ENCODE measurements around the gene STK17B. TPM values are rescaled to one million over a fixed set of nuclear protein-coding genes. Genes with fewer than 3 reads are reported as not detected.

Gene STK17B
- polyA plus RNA-seq, 3 donors, result 171 to 296 (median 244) TPM

DNA sequence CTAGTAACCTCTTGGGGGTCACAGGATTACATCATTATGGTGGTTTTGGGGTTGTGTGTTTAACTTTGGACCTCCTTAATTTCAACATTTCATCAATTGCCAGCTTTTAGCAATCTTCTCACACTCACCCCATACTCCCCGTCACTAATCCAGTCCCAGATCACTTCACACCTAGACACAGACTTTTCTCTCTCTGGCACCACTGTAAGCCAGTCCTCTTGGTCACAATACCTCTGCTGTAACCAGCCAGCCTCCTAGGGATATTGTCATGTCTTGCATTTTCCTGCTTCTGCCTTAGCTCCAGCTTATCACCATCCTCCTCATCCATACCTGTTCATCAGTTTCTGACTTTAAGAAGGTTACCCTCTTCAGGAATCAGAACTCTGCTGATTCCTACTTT lies 1.6 kb upstream of the STK17B start:
- Histone ChIP-seq H3K9ac (ENCODE audit: insufficient read depth, low read length, poor library complexity, severe bottlenecking) (no peak overlapping the region), H3K4me1 (ENCODE audit: control insufficient read depth in 1 of 2, insufficient read depth in 2 of 2, low read length in 2 of 2) (peaks cover 8 to 12% of the 10 kb centered on the region in 2 donors), H2AFZ (ENCODE audit: insufficient read depth, low read depth, low read length, poor library complexity, severe bottlenecking) (no peak overlapping the region), H3K27ac (ENCODE audit: low read depth in 1 of 2, low read length in 2 of 2) (no peak overlapping the region), H4K20me1 (ENCODE audit: insufficient read depth, low read length) (peaks cover 34% of the 10 kb centered on the region), H3K79me2 (ENCODE audit: insufficient read depth, low read length) (peaks cover 35% of the 10 kb centered on the region), H3K36me3 (replicated peaks in 1 of 2; ENCODE audit: control insufficient read depth in 1 of 2, insufficient read depth in 2 of 2, low read length in 2 of 2) (no peaks in the 10 kb centered on the region), H3K4me2 (replicated peaks; ENCODE audit: extremely low read depth, low read length, poor library complexity, severe bottlenecking) (no peak overlapping the region), H3K4me3 (replicated peaks in 1 of 3; ENCODE audit: low read depth in 2 of 3, low read length in 3 of 3) (no peak overlapping the region), H3K9me3 (replicated peaks in 1 of 2; ENCODE audit: control insufficient read depth in 1 of 2, insufficient read depth in 1 of 2, low read length in 2 of 2) (no peaks in the 10 kb centered on the region), H3K27me3 (ENCODE audit: control insufficient read depth in 2 of 2, insufficient read depth in 2 of 2, low read length in 2 of 2) (peaks cover 0 to 3% of the 10 kb centered on the region in 2 donors)
- Mint-ChIP-seq H3K4me3 (peak overlapping the region in 1 of 2 donors; percentile 47), H3K4me1 (peaks cover 27% of the 10 kb centered on the region), H3K27me3 (ENCODE audit: low read depth in 3 of 3) (peaks cover 0 to 4% (median 3%) of the 10 kb centered on the region in 3 donors), H3K9me3 (peaks cover 0 to 4% (median 0%) of the 10 kb centered on the region in 7 donors), H3K27ac (peak overlapping the region in 1 of 7 donors; percentile 3), H3K36me3 (peaks cover 18 to 24% of the 10 kb centered on the region in 2 donors)
- 83% methylated on average over 1 of the region's 1 CpG for WGBS (ENCODE audit: insufficient coverage)
- TF ChIP-seq, protein P1, sequence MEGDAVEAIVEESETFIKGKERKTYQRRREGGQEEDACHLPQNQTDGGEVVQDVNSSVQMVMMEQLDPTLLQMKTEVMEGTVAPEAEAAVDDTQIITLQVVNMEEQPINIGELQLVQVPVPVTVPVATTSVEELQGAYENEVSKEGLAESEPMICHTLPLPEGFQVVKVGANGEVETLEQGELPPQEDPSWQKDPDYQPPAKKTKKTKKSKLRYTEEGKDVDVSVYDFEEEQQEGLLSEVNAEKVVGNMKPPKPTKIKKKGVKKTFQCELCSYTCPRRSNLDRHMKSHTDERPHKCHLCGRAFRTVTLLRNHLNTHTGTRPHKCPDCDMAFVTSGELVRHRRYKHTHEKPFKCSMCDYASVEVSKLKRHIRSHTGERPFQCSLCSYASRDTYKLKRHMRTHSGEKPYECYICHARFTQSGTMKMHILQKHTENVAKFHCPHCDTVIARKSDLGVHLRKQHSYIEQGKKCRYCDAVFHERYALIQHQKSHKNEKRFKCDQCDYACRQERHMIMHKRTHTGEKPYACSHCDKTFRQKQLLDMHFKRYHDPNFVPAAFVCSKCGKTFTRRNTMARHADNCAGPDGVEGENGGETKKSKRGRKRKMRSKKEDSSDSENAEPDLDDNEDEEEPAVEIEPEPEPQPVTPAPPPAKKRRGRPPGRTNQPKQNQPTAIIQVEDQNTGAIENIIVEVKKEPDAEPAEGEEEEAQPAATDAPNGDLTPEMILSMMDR (IDR thresholded peaks at IDR 0.05), result no peak
- no peak for DNase-seq
- intact Hi-C loops (cut with micrococcal nuclease), result loop anchor here (5.0 kb wide), 3 partner anchors 34 to 94 kb away; no protein-coding TSS in a partner anchor

DNA sequence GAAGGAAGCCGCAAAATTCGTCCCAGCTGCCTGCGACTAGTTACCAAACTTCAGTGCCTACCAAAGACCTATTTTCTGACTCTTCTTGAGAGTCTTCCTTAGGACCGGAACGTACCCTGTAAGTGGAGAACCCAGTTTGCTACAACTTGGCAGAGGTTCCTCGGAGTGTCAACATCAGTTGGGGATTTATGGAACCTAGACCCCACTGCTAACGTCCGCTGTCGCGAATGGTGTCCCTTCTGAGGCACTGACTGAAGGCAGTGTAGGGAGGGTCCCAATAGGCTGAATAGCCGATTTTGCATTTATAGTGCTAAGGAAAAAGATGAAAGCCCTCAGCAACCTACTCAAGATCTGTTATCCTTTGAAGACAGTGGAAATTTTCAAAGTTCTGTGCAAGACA lies 568 bp upstream of the STK17B start:
- Mint-ChIP-seq H3K27me3 (ENCODE audit: low read depth in 3 of 3) (peaks cover 0 to 4% (median 3%) of the 10 kb centered on the region in 3 donors), H3K27ac (peak overlapping the region; percentile 42 to 92 (median 63)), H3K4me1 (peaks cover 27% of the 10 kb centered on the region), H3K4me3 (peak overlapping the region; percentile 72 to 87), H3K36me3 (peaks cover 28 to 31% of the 10 kb centered on the region in 2 donors), H3K9me3 (peaks cover 0 to 4% (median 0%) of the 10 kb centered on the region in 7 donors)
- Histone ChIP-seq H3K27ac (ENCODE audit: low read depth in 1 of 2, low read length in 2 of 2) (peak overlapping the region in 1 of 2 donors; percentile 64), H2AFZ (ENCODE audit: insufficient read depth, low read depth, low read length, poor library complexity, severe bottlenecking) (peak overlapping the region; percentile 70), H3K79me2 (ENCODE audit: insufficient read depth, low read length) (peaks cover 45% of the 10 kb centered on the region), H3K4me2 (replicated peaks; ENCODE audit: extremely low read depth, low read length, poor library complexity, severe bottlenecking) (peak overlapping the region; percentile 86), H3K4me3 (replicated peaks in 1 of 3; ENCODE audit: low read depth in 2 of 3, low read length in 3 of 3) (peak overlapping the region; percentile 52 to 93 (median 67)), H3K9me3 (replicated peaks in 1 of 2; ENCODE audit: control insufficient read depth in 1 of 2, insufficient read depth in 1 of 2, low read length in 2 of 2) (no peaks in the 10 kb centered on the region), H4K20me1 (ENCODE audit: insufficient read depth, low read length) (peaks cover 44% of the 10 kb centered on the region), H3K4me1 (ENCODE audit: control insufficient read depth in 1 of 2, insufficient read depth in 2 of 2, low read length in 2 of 2) (peaks cover 12 to 13% of the 10 kb centered on the region in 2 donors), H3K27me3 (ENCODE audit: control insufficient read depth in 2 of 2, insufficient read depth in 2 of 2, low read length in 2 of 2) (peaks cover 0 to 3% of the 10 kb centered on the region in 2 donors), H3K9ac (ENCODE audit: insufficient read depth, low read length, poor library complexity, severe bottlenecking) (peak overlapping the region; percentile 44), H3K36me3 (replicated peaks in 1 of 2; ENCODE audit: control insufficient read depth in 1 of 2, insufficient read depth in 2 of 2, low read length in 2 of 2) (peaks cover 0 to 4% of the 10 kb centered on the region in 2 donors)
- DNase-seq, result no peak
- intact Hi-C loops (cut with micrococcal nuclease), result loop anchor here (2.0 to 5.0 kb wide), 5 partner anchors 35 to 95 kb away; no protein-coding TSS in a partner anchor
- 6% methylated on average over 7 of the region's 11 CpGs for WGBS (ENCODE audit: insufficient coverage)
- TF ChIP-seq, protein P1 (IDR thresholded peaks at IDR 0.05), result no peak

All from CD14-positive monocyte (primary cell).